Right lobe of liver (tissue), 4 donors: ENCODE measurements around the gene UHRF2.

Source experiments
- CTCF ChIP-seq, 4 donors: fragments of 200-600 bp in 3 of 4; fragments of 450-650 bp in 1 of 4; IDR thresholded peaks; one replicate each; pipeline versions ENCODE4 v1.5.1 to v1.8.0; 2016 to 2022; ENCODE audit warnings: antibody characterized with exemption in 4 of 4, mild to moderate bottlenecking in 2 of 4
- POLR2A ChIP-seq: fragments of 450-650 bp; IDR thresholded peaks from one replicate; pipeline ENCODE4 v1.6.1; 2017; ENCODE audit warnings: antibody characterized with exemption, mild to moderate bottlenecking
- donor health status: DM: no; HTN: no; CAD: no.
- donor health status: DM: no; HTN: no; CAD: no.
- donor health status: DM: no; HTN: yes; CAD: no.

- no peak for TF ChIP-seq CTCF (IDR thresholded peaks at IDR 0.05)
- TF ChIP-seq POLR2A = no peak
These were observed 2.4 kb upstream of the UHRF2 start for GRCh38 chr9:6410633-6411032.
